Activated CD4-positive, alpha-beta T cell treated with anti-CD3 and anti-CD28 coated beads, Interleukin-2, amount 50 U/mL, for 24 hours (primary cell): ENCODE results near the gene FFAR3.
"Not testable (repeated sequence)": the region's sequence is repeated elsewhere in the genome, so short reads cannot be mapped to it uniquely, and the experiment has no call there.

Source experiments
- DNase-seq, 2 donors: peaks; one replicate each; pipeline ENCODE4 v3.0.0-alpha.2; 2020; ENCODE audit warnings: low read depth in 1 of 2, low spot score in 1 of 2

Gene FFAR3

DNA sequence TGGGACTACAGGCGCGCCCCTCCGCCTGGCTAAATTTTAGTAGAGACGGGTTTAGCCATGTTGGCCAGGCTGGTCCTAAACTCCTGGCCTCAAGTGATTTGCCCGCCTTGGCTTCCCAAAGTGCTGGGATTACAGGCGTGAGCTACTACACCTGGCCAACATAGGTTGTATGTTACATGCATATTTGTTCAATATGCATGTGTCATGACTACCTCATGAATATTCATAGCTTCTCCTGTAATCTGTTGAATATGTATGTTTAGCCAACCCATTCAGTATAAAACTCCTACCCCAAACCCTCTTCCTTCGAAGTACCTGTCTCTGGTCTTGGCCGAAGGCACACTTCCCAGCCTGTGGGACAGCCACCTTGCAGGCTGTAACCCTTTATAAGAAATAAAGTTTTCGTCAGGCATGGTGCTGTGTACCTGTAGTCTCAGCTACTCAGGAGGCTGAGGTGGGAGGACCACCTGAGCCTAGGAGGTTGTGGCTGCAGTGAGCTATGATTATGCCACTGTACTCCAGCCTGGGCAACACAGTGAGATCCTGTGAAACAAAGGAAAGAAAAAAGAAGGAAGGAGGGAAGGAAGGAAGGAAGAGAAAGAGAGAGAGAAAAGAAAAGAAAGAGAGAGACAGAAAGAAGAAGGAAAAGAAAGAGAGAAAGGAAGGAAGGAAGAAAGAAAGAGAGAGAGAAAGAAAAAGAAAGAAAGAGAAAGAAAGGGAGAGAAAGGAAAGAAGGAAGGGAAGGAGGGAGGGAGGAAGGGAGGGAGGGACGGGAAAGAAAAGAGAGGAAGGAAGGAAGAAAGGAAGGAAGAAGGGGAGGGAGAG lies 41.9 kb downstream of the FFAR3 start:
- DNase-seq = no peak

DNA sequence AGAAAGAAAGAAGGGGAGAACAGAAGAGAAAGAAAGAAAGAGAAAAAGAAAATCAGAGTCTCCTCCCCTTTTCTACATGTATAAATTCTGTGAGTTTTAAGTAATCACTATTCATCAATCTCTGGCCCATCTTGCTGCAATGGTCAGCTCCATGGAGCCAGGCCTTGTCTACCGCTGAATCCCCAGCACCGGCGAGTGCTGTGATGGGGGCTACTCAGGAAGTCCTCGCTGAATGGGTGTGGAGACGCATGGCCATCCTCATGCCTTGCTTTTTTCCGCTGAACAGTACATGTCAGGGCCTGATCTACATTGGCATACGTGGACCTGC lies 42.5 kb downstream of the FFAR3 start:
- no peak for DNase-seq

DNA sequence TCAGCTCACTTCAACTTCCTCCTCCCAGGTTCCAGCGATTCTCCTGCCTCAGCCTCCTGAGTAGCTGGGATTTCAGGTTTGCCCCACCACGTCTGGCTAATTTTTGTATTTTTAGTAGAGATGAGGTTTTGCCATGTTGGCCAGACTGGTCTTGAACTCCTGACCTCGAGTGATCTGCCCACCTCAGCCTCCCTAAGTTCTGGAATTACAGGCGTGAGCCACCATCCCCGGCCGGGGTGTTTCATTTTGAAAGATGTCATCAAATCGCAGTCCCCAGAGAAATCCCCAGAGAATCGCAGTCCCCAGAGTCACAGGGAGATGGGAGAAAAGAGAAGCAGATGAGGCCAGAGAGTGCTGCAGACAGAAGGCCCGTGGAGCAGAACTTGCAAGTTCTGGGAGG lies 43.2 kb downstream of the FFAR3 start:
- DNase-seq = not testable (repeated sequence)

DNA sequence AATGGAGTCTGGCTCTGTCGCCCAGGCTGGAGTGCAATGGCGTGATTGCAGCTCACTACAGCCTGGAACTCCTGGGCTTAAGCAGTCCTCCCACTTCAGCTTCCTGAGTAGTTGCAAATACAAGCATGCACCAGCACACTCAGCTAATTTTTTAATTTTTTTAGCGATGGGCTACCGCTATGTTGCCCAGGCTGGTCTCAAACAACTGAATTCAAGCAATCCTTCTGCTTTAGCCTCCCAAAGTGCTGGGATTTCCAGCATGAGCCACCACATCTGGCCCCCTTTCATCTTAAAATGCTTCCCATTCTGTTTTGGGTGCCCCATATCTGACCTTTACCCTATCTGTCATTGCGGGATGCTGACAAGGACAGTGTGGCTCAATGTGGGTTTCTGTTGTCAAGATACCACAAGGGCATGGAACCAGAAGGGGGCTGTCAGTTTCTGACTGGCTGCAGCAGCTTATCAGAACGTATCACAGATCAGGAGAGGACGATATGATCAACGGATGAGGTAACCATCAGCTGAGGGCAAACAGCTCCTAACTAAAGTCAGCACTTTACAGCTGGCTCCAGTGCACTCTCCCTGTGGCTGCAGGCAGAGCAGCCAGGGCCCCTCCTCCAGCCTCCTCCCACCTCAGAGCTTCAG lies 45.0 kb downstream of the FFAR3 start:
- DNase-seq = no peak

DNA sequence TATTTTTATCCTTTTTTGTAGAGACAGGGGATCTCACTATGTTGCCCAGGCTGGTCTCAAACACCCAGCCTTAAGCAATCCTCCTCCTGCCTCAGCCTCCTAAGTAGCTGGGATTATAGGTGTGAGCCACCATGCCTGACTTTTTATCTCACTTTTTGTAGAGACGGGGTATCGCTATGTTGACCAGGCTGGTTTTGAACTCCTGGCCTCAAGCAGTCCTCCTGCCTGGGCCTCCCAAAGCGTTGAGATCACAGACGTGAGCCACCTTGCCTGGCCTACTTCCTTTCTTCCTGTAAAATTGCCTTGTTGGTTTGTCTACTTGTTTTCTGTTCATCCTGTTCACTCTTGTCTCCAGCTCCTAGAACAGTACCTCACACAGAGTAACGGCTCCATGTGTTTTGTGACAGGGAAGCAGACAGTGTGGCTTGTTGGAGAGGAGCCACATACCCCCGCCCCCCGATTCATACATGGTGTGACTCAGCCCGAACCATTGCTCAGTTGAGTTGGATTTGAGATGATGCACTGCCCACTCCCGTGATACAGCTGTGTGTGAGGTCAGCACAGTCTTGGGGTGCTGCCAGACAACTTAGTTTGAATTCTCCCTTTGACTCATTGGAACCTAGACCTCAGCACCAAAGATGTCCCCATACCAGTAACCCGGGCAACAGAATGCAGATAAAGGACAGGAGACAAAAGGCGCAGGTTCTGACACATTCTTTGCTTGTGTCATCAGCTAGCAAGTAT lies 46.8 kb downstream of the FFAR3 start:
- DNase-seq = peak in 1 of 2 donors; percentile 3

DNA sequence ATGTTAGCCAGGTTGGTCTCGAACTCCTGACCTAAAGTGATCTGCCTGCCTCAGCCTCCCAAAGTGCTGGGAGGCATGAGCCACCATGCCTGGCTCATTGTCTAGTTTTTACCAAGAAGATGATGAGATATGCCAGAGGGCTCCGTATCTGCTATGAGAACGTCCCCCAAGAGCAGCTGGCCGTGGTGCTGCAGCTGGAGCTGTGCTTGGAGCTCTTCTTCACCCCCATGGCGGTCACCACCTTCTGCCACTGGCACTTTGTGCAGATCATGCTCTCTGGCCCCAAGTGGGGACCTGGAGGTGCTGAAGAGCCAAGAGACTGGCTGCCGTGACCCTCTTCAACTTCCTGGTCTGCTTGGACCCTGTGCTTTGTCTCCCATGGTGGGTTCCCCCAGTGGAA lies 49.4 kb downstream of the FFAR3 start:
- DNase-seq = no peak

DNA sequence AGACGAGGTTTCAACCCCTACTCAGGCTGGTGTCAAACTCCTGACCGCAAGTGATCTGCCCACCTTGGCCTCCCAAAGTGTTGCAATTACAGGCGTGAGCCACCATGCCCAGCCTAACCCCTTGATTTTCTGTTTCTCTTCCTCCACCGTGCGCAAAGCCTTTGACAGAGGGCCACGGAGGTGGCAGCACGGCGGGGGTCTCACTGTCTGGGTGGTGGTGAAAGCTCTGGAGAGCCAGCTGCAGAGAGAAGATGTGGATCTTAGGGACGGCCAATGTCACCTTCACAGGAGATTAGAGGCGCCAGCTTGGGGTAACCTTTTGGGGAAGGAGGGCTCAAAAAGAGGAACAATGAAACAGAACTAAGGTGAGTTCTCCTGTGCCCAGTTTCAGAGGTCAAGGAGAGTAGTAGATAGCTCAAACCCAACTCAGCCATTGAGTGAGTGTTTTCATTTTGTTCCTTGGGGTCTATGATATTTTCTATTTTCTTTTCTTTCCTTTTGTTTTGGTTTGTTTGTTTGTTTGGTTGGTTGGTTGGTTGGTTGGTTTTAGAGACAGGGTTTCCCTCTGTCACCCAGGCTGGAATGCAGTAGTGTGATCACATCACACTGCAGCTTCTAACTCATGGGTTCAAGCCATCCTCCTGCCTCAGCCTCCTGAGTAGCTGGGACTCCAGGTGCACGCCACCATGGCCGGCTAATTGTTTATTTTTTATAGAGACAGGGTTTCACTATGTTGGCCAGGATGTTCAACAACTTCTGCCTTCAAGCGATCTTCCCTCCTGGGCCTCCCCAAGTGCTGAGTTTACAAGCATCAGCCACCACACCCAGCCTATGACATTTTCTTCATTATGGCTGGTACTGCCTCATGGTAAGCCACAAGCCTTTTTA lies 50.3 kb downstream of the FFAR3 start:
- no peak for DNase-seq

DNA sequence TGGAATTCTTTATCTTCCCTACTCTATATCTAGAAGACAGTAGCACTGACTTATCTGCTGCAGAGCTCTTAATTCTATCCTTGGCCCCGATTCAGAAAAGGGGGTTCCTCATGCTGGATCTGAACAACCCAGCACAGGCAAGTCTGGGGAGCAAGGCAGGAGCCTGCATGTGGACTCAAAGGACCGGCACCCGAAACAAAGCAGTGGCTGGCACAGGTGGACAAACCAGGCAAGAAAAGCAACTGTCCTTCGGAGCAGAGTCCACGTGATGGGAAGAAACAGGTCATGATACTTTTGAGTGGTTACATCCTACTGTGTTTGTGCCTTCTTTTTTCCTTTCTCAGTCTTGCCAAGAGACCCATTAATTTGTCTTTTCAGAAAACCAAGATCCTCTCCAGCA lies 50.9 kb downstream of the FFAR3 start:
- no peak for DNase-seq
